Measurements from ENCODE around the gene CD46. TPM values are rescaled to one million over a fixed set of nuclear protein-coding genes. Genes with fewer than 3 reads are reported as not detected.

CD46 gene
- total and polyA plus RNA-seq, 12 donors = 44.0 to 114 (median 94.6) TPM

- 22% methylated on average over 9 of the region's 9 CpGs for WGBS, 2 donors
- Histone ChIP-seq H3K4me3 (peak overlapping the region; percentile 36 to 85 (median 72)), H3K9me3 (no peaks in the 10 kb centered on the region), H3K4me1 (peaks cover 41 to 87% (median 84%) of the 10 kb centered on the region in 9 donors), H3K36me3 (peaks cover 0 to 21% (median 8%) of the 10 kb centered on the region in 9 donors), H3K27me3 (no peaks in the 10 kb centered on the region), H3K27ac (peak overlapping the region; percentile 90 to 100 (median 96))
- TF ChIP-seq CTCF (IDR thresholded peaks at IDR 0.05) = peak; percentile 44 to 68 (median 57)
- peak; percentile 27 to 69 (median 51) for ATAC-seq
- DNase-seq = peak; percentile 73 to 85
- intact Hi-C loops (cut with DNase I) = loop anchor here in 2 of 10 donors (1.0 to 10.0 kb wide), 2 partner anchors 45 to 141 kb away; no protein-coding TSS in a partner anchor
These were observed 72.2 kb downstream of the CD46 start for GRCh38 chr1:207823880-207824566.

GRCh38 chr1:207824691-207825408 lies 73.0 kb downstream of the CD46 start:
- Histone ChIP-seq H3K4me3 (peak overlapping the region in 5 of 10 donors; percentile 57 to 85 (median 75)), H3K4me1 (peaks cover 38 to 84% (median 78%) of the 10 kb centered on the region in 9 donors), H3K27ac (peak overlapping the region; percentile 90 to 100 (median 96)), H3K9me3 (no peaks in the 10 kb centered on the region), H3K36me3 (peaks cover 0 to 14% (median 0%) of the 10 kb centered on the region in 9 donors), H3K27me3 (no peaks in the 10 kb centered on the region)
- TF ChIP-seq CTCF (IDR thresholded peaks at IDR 0.05) = no peak
- no peak for DNase-seq
- intact Hi-C loops (cut with DNase I) = loop anchor here in 7 of 10 donors (1.0 to 10.0 kb wide), 4 partner anchors 44 to 172 kb away; no protein-coding TSS in a partner anchor
- ATAC-seq = no peak
- WGBS, 2 donors = 85 to 94% methylated on average over 6 of the region's 6 CpGs

- H3K27ac ChIP-seq = peak overlapping the region; percentile 73 to 100 (median 95)
- H3K27me3 ChIP-seq = no peaks in the 10 kb centered on the region
- TF ChIP-seq CTCF (IDR thresholded peaks at IDR 0.05) = no peak
- H3K4me3 ChIP-seq = peak overlapping the region in 8 of 10 donors; percentile 8 to 41 (median 29)
- intact Hi-C loops (cut with DNase I) = loop anchor here in 7 of 10 donors (5.0 to 10.0 kb wide), 3 partner anchors 137 to 172 kb away; no protein-coding TSS in a partner anchor
- H3K9me3 ChIP-seq = no peaks in the 10 kb centered on the region
- peaks cover 0 to 9% (median 0%) of the 10 kb centered on the region in 9 donors for H3K36me3 ChIP-seq
- peaks cover 36 to 84% (median 78%) of the 10 kb centered on the region in 9 donors for H3K4me1 ChIP-seq
- WGBS, 2 donors = 47 to 60% methylated on average over 2 of the region's 2 CpGs
- no peak for ATAC-seq
- no peak for DNase-seq
These were observed 73.5 kb downstream of the CD46 start for GRCh38 chr1:207825409-207825695.
